PFSK-1 (cell line): ENCODE results near the gene PLS3.

Source experiments
- POLR2AphosphoS5 ChIP-seq: IDR thresholded peaks from 2 replicates; pipeline ENCODE4 v1.6.1; 2012; ENCODE audit warnings: low read depth, mild to moderate bottlenecking, control low read depth, low read length, moderate library complexity
- REST ChIP-seq, 2 experiments: IDR thresholded peaks; 2 replicates each; pipeline versions ENCODE4 v1.6.1 to v1.8.0; 2011 to 2012; ENCODE audit warnings: low read depth in 2 of 2, low read length in 2 of 2, control low read depth in 1 of 2, inconsistent platforms in 1 of 2, mild to moderate bottlenecking in 1 of 2, moderate library complexity in 1 of 2; ENCODE audit not compliant: insufficient read depth in 1 of 2
- SIN3A ChIP-seq: IDR thresholded peaks from 2 replicates; pipeline ENCODE4 v1.6.1; 2012; ENCODE audit warnings: mild to moderate bottlenecking, low read length, moderate library complexity, borderline replicate concordance; ENCODE audit not compliant: insufficient read depth
- TAF1 ChIP-seq: IDR thresholded peaks from 2 replicates; pipeline ENCODE4 v1.6.1; 2012; ENCODE audit warnings: low read length, control low read depth, borderline replicate concordance; ENCODE audit not compliant: insufficient read depth

DNA sequence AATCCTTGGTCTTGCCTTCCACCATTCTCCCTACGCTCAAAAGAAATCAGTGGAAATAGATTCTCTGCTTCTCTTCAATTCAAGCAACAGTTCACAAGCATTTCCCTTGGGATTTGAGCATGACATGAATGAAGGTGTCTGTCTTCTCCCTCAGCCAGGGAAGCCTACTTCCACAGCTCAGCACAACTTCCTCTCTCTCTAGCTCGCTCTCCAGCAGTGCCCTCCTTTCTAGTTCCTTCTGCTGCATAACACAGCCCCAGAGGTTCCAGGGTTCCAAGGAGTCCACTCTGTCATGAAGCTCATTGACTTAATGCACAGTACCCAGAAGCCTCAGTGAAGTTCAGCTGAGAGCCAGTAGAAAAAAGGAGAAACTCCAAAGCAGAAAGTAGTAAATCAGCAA, 81.3 kb downstream of the PLS3 start:
- TF ChIP-seq TAF1 (no peak), POLR2AphosphoS5 (no peak), REST (IDR thresholded peaks at IDR 0.05; ENCODE audit: insufficient read depth in 1 of 2, low read depth in 2 of 2, low read length in 2 of 2) (no peak), SIN3A (no peak)
